GM18519 (cell line): Measurements from ENCODE around the gene PPP2R2C.

Experiments used
- ATAC-seq: cut with Tn5 transposase; IDR thresholded peaks from one replicate; pipeline ENCODE4 v1.9.1; 2021; ENCODE audit warnings: mild to moderate bottlenecking, moderate library complexity; ENCODE audit not compliant: unreplicated experiment, low FRiP score

Gene PPP2R2C

GRCh38 chr4:6333301-6334202, 138.9 kb downstream of the PPP2R2C start:
- ATAC-seq = no peak

GRCh38 chr4:6332669-6333050, 139.8 kb downstream of the PPP2R2C start:
- no peak for ATAC-seq

DNA sequence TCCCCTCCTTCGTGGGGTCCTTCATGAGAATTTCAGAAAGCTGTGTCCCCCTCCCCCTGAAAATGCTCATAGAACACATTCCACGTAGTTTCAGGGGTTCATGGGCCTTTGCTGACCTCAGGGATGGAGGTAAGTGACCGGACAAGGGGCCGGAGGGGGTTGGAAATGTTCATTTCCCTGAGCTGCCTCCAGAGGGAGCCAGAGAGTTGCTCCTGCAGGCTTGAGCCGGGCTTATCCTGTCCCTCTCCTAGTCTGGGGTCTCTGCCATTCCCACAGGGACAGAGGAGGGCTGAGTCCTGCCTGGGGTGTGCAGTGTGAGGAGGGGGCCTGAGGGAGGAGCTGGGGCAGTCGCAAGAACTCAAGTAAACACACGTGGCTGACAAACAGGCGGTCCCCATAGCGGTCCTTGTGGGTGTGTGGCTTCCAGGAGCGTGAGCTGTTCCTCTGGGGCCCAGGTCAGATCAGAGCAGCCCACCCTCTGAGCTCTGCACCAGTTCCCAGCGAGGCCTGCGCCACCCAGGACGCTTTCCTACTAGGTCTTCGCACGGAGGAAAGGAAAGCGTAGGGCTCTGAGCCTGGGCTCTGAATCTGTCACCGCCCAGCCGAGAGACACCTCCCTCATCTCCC, 140.3 kb downstream of the PPP2R2C start:
- no peak for ATAC-seq

DNA sequence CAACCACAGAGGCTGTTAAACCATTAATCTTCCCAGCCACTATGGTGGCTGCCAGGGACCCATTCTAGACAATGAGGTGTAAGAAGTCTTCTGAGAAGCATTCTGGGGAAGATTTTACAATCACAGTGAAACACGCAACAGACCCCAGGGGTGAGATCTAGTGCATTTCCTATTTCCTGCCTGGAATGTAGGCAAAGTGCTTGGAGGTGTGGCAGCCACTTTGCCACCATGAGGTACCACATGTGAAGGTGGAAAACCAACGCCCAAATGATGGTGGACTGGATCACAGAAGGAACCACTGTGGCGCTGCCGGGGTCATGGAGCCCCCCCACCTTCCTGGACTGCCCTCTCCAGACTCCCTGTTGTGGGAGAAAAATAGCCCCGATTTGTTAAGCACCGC, 140.9 kb downstream of the PPP2R2C start:
- no peak for ATAC-seq

DNA sequence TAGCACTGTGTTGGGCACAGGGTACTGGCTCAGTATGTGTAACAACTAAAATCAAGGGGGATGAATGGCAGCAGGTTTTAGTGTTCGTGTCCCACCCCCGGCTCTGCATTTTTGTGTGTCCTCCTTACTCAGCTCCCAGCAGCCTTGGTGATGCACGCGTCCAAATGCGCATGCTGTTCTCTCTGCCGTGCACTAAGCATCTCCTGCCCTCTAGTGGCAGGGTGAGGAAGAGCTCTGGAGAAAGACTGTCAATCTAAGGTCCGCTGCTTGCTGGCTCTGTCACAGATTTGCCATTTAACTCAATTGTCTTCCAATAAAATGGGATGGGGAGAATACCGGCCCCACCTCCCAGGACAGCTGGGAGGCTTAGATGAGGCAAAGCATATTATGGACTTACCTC, 141.4 kb downstream of the PPP2R2C start:
- ATAC-seq = no peak

DNA sequence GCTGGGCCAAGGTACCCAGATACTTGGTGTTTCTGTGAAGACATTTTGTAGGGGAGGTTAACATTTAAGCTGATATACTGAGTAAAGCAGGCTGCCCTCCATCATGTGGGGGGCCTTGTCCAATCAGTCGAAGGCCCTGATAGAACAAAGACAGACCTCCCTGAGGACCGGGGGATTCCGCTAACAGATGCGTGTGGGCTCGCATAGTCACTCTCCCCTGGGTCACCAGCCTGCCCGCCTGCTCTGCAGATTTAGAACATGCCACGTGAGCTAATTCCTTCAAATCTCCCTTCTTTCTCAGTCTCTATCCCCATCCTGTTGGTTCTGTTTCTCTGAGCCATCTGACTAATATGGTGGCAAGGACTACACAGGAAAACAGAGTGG, 142.0 kb downstream of the PPP2R2C start:
- ATAC-seq = no peak

DNA sequence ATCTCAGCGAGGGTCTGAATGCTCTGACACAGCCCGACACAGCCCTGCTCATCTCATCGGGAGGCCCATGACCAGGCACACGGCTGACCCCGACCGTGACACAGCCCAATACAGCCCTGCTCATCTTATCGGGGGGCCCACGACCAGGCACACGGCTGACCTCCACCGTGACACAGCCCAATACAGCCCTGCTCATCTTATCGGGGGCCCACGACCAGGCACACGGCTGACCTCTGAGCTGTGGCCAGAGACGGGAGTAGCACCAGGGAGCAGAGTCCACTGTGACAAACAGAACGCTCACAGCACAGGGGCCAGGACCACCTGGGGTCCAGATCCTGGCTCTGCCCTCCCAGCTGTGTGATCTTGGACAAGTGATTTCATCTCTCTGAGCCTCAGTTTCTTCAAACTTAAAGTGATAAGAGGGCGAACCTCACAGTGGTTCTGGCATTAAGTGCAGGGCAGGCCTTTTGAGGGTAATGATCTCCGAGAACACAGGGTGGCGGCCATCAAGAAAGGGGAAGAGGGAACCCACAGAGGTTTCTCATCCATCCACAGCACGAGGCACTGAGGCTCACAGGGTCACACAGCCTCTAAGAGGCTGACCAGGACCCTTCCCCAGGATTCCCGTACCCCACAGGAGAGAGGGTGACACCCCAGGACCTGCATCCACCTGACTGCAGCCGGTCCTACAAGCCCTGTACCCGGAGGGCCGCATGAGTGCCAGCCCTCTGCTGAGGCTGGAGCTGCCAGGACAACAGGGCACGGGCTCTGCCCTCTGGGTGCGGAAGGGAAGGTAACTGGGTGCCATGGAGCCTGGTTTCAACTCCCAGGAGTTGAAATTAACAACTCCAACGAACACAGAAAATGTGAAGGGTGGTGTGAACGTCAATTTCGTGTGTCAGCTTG, 142.7 kb downstream of the PPP2R2C start:
- no peak for ATAC-seq

- ATAC-seq = no peak
Measured at GRCh38 chr4:6328526-6328925, 143.9 kb downstream of the PPP2R2C start.

DNA sequence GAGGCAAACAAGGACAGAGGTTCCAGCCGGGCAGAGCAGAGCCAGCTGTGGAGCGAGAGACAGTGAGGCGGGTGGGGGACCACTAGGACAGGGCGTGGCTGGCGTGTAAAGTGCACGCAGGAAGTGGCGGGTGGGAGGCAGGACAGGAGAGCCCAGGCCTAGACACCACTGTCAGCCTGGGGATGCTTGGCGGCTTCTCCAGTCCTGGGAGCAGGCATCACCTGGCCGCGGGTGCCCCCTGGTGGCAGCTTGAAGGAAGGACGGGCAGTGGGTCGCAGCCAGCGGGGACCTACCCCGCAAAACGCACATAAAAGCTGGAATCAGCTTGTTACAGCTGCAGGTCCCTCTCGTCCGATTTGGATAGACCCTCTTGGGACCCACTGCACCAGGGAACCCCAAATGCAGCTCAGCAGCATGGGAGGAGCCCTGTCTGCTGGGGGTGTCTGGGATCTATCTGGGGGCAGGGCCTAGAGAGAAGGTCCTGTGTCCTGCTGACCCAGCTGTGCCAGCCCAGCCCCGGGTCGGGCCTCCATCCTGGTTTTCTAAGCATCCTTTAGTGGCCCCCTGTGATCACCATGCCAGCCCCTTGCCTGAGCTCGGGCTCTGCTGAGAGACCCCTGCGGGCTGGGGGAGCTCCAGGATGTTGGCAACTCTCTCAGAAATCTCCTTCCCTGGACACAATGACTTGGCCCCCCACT, 145.0 kb downstream of the PPP2R2C start:
- ATAC-seq = no peak

DNA sequence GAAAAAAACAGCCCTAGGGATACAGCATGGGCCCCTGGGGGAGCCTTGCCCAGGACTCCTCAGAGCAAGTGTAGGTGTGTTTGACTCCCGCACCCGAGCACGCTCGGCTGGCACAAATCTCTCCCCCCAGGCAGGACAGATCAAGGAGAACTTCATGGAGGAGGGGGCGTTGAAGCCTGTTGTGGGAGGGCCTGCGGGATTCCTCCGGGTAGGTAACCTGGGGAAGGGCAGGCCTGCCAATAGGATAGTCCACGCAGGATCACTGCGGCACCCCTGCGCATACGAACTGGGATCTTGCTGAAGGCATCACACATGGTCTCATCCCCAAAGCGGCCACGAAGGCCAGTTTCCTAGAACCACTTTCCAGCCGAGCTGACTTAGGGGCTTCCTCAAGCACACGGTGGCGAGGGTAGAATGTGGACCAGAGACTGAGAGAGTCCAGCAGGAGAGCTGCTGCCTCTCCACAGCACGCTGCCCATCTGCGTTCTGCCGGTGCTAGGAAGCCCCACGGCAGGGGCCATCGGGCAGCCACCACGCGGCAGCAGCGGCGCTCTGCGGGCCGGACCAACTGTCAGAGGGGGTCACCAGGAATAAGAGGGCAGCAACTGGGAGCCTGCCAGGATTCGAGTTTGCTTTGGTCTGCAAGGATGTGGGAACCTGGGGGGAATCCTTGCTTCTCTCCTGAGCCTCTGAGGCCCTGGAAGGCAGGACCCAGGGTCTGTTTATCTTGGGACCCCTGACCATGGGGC, 145.9 kb downstream of the PPP2R2C start:
- no peak for ATAC-seq

DNA sequence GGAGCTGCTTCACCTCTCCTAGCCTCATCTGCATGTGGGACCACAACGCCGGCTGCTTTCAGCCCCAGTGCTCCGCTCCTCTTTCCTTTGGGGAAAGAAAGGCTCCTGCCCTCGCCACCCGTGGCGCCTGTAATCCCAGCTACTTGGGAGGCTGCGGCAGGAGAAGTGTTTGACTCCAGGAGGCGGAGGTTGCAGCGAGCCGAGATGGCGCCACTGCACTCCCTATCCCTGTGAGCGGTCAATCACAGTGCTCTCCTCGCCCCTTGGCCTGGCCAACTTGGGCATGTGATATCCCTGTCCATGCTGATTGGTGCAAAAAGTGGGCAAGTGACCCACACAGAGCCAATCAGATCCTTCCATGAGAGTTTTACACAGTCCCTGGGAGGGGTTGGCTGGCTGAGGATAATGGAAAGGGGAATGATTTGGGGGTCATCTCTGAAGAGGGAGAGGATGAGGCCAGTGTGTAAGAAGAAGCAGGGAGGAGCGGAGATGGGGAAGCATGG, 146.6 kb downstream of the PPP2R2C start:
- no peak for ATAC-seq

DNA sequence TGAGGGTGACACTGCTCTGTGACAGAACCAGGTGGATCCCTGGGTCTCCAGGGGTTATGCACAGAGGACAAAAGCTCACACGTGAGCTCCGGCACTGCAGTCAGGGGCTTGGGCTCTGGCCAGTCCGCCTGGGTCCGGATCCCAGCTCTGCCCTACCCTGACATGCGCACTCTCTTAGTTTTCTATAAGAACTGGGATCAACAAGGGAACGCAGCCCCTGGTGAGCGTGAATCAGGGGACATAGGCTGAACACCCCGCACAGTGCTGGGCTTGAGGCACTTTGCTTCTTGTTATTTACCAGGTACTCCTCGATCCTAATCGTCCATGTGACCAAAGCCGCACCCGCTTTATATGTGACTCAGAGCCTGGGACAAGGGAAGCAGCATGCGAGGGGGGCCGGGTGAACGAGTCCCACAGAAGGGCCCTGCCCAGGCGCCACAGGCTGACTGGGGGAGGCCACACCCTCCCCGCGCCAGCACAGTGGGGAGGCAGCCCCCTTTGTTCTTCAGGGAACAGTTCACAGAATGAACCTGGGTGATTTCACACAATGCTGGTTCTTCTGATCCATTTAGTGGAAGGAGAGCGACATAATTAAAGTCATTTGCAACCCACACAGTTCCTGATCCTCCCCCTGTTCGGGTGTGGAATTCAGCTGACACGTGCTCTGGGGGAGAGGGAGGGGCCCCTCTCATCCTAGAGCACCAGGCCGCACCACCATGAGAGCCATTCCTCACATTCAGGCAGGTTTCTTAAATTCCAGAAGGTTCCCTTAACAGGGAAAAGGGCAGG, 147.2 kb downstream of the PPP2R2C start:
- no peak for ATAC-seq

DNA sequence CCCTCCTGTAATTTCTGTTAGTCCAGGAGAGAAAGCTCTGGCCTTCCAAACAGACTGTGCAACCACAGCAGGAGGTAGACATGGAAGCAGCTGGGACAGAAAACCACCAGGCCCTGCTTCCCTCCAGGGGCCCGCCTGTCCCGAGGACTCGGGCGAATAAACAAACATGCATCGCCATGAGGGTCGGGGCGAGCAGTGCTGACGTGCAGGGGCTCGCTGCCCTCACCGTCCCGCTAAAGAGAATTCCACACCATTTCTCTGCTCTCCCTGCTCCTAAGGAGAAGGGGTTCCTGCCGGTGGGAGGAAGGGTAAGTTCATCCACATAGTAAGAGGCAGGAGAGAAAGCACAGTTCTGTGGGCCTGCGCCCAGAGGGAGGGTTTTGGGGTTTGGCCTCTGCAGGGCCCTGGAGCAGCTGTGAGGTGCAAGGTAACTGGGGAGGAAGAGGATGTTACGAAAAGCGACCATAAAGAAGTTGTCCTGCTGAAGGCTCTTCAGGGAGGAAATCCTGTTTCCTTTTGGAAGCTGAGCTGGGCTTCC, 147.9 kb downstream of the PPP2R2C start:
- ATAC-seq = no peak

DNA sequence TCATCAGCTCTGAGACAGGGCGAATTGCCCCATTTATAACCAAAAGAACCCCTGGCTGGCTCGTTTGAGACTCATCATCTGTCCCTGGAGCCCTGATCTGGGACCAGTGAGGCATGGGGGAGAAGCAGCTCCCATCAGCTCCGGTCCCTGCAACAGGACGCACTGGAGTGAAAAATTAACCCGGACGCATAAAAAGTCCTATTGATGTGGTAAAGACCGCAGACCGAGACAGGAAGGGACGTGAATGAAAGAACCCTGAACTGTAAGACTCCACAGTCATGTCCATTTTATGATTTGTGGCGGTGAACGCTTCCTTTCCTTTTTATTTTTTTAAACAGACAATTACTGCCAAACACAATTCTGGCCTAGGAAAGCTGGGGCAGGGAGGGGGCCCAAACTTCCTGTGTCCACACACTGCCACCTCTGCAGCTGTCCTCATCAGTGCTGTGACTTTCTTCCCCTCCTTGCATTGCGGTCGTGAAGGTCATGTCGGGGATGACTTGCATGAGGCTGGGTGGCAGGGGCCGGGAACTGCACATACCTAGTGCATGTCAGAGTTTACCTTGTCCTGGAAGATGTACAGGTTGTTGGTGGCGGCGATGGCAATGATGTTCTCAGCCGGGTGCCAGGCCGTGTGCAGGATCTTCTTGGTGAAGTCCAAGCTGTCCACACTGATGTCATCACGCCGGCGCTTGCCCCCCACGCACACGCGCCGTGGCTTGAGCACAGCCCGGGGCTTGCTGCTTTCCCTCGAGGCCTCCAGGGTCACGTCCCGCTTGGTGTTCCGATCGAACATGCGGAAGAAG, 149.4 kb downstream of the PPP2R2C start:
- ATAC-seq = no peak

- ATAC-seq = no peak
Measured at GRCh38 chr4:6322067-6322760, 150.2 kb downstream of the PPP2R2C start.

GRCh38 chr4:6321361-6321760, 151.1 kb downstream of the PPP2R2C start:
- no peak for ATAC-seq

GRCh38 chr4:6320663-6321062, 151.8 kb downstream of the PPP2R2C start:
- no peak for ATAC-seq
